MM.1S (cell line): ENCODE results near the gene TIMM44.

ENCODE experiments used
- CTCF ChIP-seq: fragments of 300-600 bp; sonication (generic); IDR thresholded peaks from 2 replicates; pipeline ENCODE4 v1.5.1; 2016; ENCODE audit warnings: antibody characterized with exemption, low read length, mixed read lengths
- EZH2 ChIP-seq: fragments of 300-600 bp; sonication (generic); optimal IDR thresholded peaks from 2 replicates; pipeline ENCODE3; 2017; ENCODE audit warnings: low read depth, mild to moderate bottlenecking, antibody characterized with exemption, low read length, mixed read lengths
- EZH2phosphoT487 ChIP-seq: fragments of 300-600 bp; sonication (generic); IDR thresholded peaks from 2 replicates; pipeline ENCODE4 v1.6.1; 2018; ENCODE audit warnings: antibody characterized with exemption, low read length

DNA sequence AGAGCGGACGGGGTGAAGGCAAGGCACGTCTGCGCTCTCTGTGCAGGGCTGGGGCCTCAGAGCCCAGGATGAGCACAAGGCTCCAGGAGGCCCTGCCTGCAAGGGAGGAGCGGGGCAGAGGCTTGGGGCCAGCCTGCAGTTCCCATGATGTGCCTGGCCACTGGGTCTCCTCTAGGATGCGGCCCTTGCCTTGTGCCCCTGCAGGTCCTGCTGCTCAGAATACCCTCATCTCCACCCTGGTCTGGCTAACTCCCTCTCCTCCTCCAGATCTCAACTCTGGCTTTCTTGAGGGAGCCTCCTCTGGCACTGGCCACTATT lies 34.2 kb upstream of the TIMM44 start:
- TF ChIP-seq CTCF: no peak
- TF ChIP-seq EZH2: no peak
- TF ChIP-seq EZH2phosphoT487: no peak
